Measurements from ENCODE around the gene ARF1.

Gene ARF1

GRCh38 chr1:228038387-228039005 lies 44.0 kb upstream of the ARF1 start:
- DNase-seq (ENCODE audit: low read depth) = no peak
- TF ChIP-seq CTCF (IDR thresholded peaks at IDR 0.05; ENCODE audit: low read length, missing control alignments) = no peak
- H3K4me3 ChIP-seq (replicated peaks; ENCODE audit: low read depth, low read length) = no peak overlapping the region

GRCh38 chr1:228039006-228039903 lies 43.3 kb upstream of the ARF1 start:
- no peak overlapping the region for H3K4me3 ChIP-seq (replicated peaks; ENCODE audit: low read depth, low read length)
- no peak for TF ChIP-seq CTCF (IDR thresholded peaks at IDR 0.05; ENCODE audit: low read length, missing control alignments)
- no peak for DNase-seq (ENCODE audit: low read depth)

- TF ChIP-seq CTCF (IDR thresholded peaks at IDR 0.05; ENCODE audit: low read length, missing control alignments) = no peak
- no peak for DNase-seq (ENCODE audit: low read depth)
- H3K4me3 ChIP-seq (replicated peaks; ENCODE audit: low read depth, low read length) = no peak overlapping the region
Measured at GRCh38 chr1:228039986-228040385, 42.5 kb upstream of the ARF1 start.

- no peak overlapping the region for H3K4me3 ChIP-seq (replicated peaks; ENCODE audit: low read depth, low read length)
- TF ChIP-seq CTCF (IDR thresholded peaks at IDR 0.05; ENCODE audit: low read length, missing control alignments) = no peak
- DNase-seq (ENCODE audit: low read depth) = no peak
Measured at GRCh38 chr1:228041316-228041715, 41.2 kb upstream of the ARF1 start.

GRCh38 chr1:228042508-228042907 lies 40.0 kb upstream of the ARF1 start:
- no peak for DNase-seq (ENCODE audit: low read depth)
- H3K4me3 ChIP-seq (replicated peaks; ENCODE audit: low read depth, low read length) = no peak overlapping the region
- TF ChIP-seq CTCF (IDR thresholded peaks at IDR 0.05; ENCODE audit: low read length, missing control alignments) = no peak

- TF ChIP-seq CTCF (IDR thresholded peaks at IDR 0.05; ENCODE audit: low read length, missing control alignments) = no peak
- H3K4me3 ChIP-seq (replicated peaks; ENCODE audit: low read depth, low read length) = no peak overlapping the region
- no peak for DNase-seq (ENCODE audit: low read depth)
Measured at GRCh38 chr1:228043281-228043848, 39.1 kb upstream of the ARF1 start.

Data from fibroblast of pulmonary artery (primary cell).